HepG2 (cell line): ENCODE results near the gene SULT2B1. TPM values are rescaled to one million over a fixed set of nuclear protein-coding genes. Genes with fewer than 3 reads are reported as not detected.

Experiments used
- ESRRA ChIP-seq: sonication (generic); formaldehyde crosslinking; IDR thresholded peaks from 2 replicates; pipeline ENCODE4 v1.5.1; 2020; ENCODE audit warnings: mild to moderate bottlenecking, low read depth, missing genetic modification reagents
- HDAC2 ChIP-seq: sonication (generic); formaldehyde crosslinking; IDR thresholded peaks from 2 replicates; pipeline ENCODE4 v1.4.0; 2020; ENCODE audit warnings: missing genetic modification reagents
- HOXD1 ChIP-seq: sonication (generic); formaldehyde crosslinking; IDR thresholded peaks from 2 replicates; pipeline ENCODE4 v1.5.0; 2020; ENCODE audit warnings: missing genetic modification reagents
- RXRA ChIP-seq: sonication (generic); formaldehyde crosslinking; IDR thresholded peaks from 2 replicates; pipeline ENCODE4 v1.5.1; 2020; ENCODE audit warnings: missing genetic modification reagents
- SOX6 ChIP-seq, 2 experiments: fragments of 450-650 bp in 1 of 2; sonication (generic) in 1 of 2; formaldehyde crosslinking in 1 of 2; IDR thresholded peaks; 2 replicates each; pipeline versions ENCODE4 v1.4.0 to v1.6.1; 2017 to 2020; ENCODE audit warnings: antibody characterized with exemption in 1 of 2, mild to moderate bottlenecking in 1 of 2, missing genetic modification reagents in 1 of 2
- XBP1 ChIP-seq: sonication (generic); formaldehyde crosslinking; IDR thresholded peaks from 2 replicates; pipeline ENCODE4 v1.5.0; 2020; ENCODE audit warnings: missing genetic modification reagents
- ZFY ChIP-seq: sonication (generic); formaldehyde crosslinking; IDR thresholded peaks from 2 replicates; pipeline ENCODE4 v1.4.0; 2020; ENCODE audit warnings: missing genetic modification reagents
- polyA plus RNA-seq, 8 experiments: library from polyadenylated mRNA; depleted of rRNA in 3 of 8; stranded (reverse) in 7 of 8; unstranded in 1 of 8; fragments of >200 nt; fragmentation: Illumina TruSeq in 4 of 8; extraction: Trizol in 4 of 8; gene quantifications; 2 replicates each; pipeline versions ENCODE4 v1.2.1 to v1.2.3, GENCODE V29; 2011 to 2016; ENCODE audit warnings: low read depth in 4 of 8, missing spikeins in 1 of 8, mixed read lengths in 1 of 8; ENCODE audit not compliant: insufficient read depth in 1 of 8
- total RNA-seq, 5 experiments: library from RNA; depleted of rRNA; stranded (reverse); fragments of >200 nt; fragmentation: Illumina TruSeq; extraction: Trizol; gene quantifications; 2 replicates each; pipeline ENCODE4 v1.2.3, GENCODE V29; 2016; ENCODE audit warnings: low read depth in 1 of 5
- TF ChIP-seq, protein P1 (sequence below): sonication (generic); formaldehyde crosslinking; IDR thresholded peaks from 2 replicates; pipeline ENCODE4 v1.4.0; 2020; ENCODE audit warnings: missing genetic modification reagents, borderline replicate concordance
- TF ChIP-seq, protein P2 (sequence below): sonication (generic); formaldehyde crosslinking; IDR thresholded peaks from 2 replicates; pipeline ENCODE4 v1.5.0; 2020; ENCODE audit warnings: missing genetic modification reagents
- TF ChIP-seq, protein P3 (sequence below): sonication (generic); formaldehyde crosslinking; IDR thresholded peaks from 2 replicates; pipeline ENCODE4 v1.4.0; 2020; ENCODE audit warnings: missing genetic modification reagents, borderline replicate concordance
- TF ChIP-seq, protein P4 (sequence below): sonication (generic); formaldehyde crosslinking; IDR thresholded peaks from 2 replicates; pipeline ENCODE4 v1.4.0; 2020; ENCODE audit warnings: missing genetic modification reagents
- TF ChIP-seq, protein P5 (sequence below): IDR thresholded peaks from 2 replicates; pipeline ENCODE4 v1.6.1; 2018; ENCODE audit warnings: missing genetic modification reagents, mild to moderate bottlenecking, missing compliant biosample characterization
- TF ChIP-seq, protein P6 (sequence below): sonication (generic); formaldehyde crosslinking; IDR thresholded peaks from 2 replicates; pipeline ENCODE4 v1.4.0; 2020; ENCODE audit warnings: missing genetic modification reagents
- TF ChIP-seq, protein P7 (sequence below): sonication (generic); IDR thresholded peaks from 2 replicates; pipeline ENCODE4 v1.6.1; 2016; ENCODE audit warnings: low read depth, borderline replicate concordance
- TF ChIP-seq, protein P8 (sequence below): sonication (generic); formaldehyde crosslinking; IDR thresholded peaks from 2 replicates; pipeline ENCODE4 v1.4.0; 2020; ENCODE audit warnings: missing genetic modification reagents

The SULT2B1 gene
- total and polyA plus RNA-seq, 2 of the 13 experiments (the other 11 are each of a cell fraction or from before 2014, with no cell fraction given) = 0.13 TPM; not detected in 1

DNA sequence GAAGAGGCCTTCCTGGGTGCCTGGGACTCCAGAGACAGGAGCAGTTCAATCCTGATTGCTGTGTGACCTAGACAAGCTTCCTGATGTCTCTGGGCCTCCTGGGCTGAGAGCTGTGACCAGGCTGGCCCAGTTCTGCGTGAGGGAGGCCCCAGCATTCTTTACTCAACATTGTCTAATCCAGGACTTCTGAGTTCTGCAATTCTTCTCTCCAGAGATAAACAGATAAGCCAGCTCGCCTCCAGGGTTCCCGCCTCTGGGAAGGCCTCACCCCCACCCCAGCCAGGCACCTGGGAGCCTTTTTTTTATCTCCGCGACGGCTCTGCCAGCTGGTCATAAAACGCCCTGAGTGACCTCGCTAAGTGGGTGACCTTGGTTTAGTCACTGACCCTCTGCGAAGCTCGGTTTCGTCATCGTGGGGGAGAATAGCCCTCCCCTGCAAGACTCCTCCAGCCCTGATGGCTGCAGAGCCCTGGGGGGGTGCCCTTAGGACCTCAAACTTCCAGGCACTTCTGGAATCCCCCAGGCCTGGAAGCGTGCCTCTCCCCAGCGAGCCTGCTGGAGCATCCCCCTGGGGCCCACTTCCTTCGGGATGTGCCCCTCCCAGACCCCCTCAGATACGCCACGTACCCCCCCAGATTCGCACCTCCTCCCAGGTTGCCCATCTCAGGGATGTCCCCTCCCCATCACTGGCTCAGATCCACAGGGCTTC, 1.9 kb downstream of the SULT2B1 start (continued):
- TF ChIP-seq, protein P1, sequence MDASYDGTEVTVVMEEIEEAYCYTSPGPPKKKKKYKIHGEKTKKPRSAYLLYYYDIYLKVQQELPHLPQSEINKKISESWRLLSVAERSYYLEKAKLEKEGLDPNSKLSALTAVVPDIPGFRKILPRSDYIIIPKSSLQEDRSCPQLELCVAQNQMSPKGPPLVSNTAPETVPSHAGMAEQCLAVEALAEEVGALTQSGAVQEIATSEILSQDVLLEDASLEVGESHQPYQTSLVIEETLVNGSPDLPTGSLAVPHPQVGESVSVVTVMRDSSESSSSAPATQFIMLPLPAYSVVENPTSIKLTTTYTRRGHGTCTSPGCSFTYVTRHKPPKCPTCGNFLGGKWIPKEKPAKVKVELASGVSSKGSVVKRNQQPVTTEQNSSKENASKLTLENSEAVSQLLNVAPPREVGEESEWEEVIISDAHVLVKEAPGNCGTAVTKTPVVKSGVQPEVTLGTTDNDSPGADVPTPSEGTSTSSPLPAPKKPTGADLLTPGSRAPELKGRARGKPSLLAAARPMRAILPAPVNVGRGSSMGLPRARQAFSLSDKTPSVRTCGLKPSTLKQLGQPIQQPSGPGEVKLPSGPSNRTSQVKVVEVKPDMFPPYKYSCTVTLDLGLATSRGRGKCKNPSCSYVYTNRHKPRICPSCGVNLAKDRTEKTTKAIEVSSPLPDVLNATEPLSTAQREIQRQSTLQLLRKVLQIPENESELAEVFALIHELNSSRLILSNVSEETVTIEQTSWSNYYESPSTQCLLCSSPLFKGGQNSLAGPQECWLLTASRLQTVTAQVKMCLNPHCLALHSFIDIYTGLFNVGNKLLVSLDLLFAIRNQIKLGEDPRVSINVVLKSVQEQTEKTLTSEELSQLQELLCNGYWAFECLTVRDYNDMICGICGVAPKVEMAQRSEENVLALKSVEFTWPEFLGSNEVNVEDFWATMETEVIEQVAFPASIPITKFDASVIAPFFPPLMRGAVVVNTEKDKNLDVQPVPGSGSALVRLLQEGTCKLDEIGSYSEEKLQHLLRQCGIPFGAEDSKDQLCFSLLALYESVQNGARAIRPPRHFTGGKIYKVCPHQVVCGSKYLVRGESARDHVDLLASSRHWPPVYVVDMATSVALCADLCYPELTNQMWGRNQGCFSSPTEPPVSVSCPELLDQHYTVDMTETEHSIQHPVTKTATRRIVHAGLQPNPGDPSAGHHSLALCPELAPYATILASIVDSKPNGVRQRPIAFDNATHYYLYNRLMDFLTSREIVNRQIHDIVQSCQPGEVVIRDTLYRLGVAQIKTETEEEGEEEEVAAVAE (CRISPR knock-in tag) = 0 out of 2 replicates have a peak, but pooled peaks have one; percentile 49
- peak; percentile 79; the same call in 1 of the 2 replicates for TF ChIP-seq RXRA (CRISPR knock-in tag)
- TF ChIP-seq ESRRA = peak; percentile 83
- TF ChIP-seq, protein P2, sequence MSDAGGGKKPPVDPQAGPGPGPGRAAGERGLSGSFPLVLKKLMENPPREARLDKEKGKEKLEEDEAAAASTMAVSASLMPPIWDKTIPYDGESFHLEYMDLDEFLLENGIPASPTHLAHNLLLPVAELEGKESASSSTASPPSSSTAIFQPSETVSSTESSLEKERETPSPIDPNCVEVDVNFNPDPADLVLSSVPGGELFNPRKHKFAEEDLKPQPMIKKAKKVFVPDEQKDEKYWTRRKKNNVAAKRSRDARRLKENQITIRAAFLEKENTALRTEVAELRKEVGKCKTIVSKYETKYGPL (CRISPR knock-in tag) = no peak
- TF ChIP-seq, protein P3, sequence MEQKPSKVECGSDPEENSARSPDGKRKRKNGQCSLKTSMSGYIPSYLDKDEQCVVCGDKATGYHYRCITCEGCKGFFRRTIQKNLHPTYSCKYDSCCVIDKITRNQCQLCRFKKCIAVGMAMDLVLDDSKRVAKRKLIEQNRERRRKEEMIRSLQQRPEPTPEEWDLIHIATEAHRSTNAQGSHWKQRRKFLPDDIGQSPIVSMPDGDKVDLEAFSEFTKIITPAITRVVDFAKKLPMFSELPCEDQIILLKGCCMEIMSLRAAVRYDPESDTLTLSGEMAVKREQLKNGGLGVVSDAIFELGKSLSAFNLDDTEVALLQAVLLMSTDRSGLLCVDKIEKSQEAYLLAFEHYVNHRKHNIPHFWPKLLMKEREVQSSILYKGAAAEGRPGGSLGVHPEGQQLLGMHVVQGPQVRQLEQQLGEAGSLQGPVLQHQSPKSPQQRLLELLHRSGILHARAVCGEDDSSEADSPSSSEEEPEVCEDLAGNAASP (CRISPR knock-in tag) = peak; percentile 81; the same call in 1 of the 2 replicates
- peak; percentile 51; the same call in 1 of the 2 replicates for TF ChIP-seq HDAC2 (CRISPR knock-in tag)
- TF ChIP-seq, protein P4, sequence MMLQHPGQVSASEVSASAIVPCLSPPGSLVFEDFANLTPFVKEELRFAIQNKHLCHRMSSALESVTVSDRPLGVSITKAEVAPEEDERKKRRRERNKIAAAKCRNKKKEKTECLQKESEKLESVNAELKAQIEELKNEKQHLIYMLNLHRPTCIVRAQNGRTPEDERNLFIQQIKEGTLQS (CRISPR knock-in tag) = peak; percentile 90
- TF ChIP-seq, protein P5, sequence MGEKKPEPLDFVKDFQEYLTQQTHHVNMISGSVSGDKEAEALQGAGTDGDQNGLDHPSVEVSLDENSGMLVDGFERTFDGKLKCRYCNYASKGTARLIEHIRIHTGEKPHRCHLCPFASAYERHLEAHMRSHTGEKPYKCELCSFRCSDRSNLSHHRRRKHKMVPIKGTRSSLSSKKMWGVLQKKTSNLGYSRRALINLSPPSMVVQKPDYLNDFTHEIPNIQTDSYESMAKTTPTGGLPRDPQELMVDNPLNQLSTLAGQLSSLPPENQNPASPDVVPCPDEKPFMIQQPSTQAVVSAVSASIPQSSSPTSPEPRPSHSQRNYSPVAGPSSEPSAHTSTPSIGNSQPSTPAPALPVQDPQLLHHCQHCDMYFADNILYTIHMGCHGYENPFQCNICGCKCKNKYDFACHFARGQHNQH (CRISPR knock-in tag) = peak; percentile 37; the same call in 1 of the 2 replicates
- no peak for TF ChIP-seq SOX6 (IDR thresholded peaks at IDR 0.05)
- peak; percentile 24; the same call in 1 of the 2 replicates for TF ChIP-seq SOX6 (CRISPR knock-in tag; IDR thresholded peaks at IDR 0.05)
- TF ChIP-seq XBP1 = no peak
- no peak for TF ChIP-seq HOXD1 (CRISPR knock-in tag)
- TF ChIP-seq, protein P6, sequence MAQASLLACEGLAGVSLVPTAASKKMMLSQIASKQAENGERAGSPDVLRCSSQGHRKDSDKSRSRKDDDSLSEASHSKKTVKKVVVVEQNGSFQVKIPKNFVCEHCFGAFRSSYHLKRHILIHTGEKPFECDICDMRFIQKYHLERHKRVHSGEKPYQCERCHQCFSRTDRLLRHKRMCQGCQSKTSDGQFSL (CRISPR knock-in tag) = peak; percentile 76; the same call in 1 of the 2 replicates
- TF ChIP-seq, protein P7, sequence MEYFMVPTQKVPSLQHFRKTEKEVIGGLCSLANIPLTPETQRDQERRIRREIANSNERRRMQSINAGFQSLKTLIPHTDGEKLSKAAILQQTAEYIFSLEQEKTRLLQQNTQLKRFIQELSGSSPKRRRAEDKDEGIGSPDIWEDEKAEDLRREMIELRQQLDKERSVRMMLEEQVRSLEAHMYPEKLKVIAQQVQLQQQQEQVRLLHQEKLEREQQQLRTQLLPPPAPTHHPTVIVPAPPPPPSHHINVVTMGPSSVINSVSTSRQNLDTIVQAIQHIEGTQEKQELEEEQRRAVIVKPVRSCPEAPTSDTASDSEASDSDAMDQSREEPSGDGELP = peak; percentile 86
- TF ChIP-seq, protein P8, sequence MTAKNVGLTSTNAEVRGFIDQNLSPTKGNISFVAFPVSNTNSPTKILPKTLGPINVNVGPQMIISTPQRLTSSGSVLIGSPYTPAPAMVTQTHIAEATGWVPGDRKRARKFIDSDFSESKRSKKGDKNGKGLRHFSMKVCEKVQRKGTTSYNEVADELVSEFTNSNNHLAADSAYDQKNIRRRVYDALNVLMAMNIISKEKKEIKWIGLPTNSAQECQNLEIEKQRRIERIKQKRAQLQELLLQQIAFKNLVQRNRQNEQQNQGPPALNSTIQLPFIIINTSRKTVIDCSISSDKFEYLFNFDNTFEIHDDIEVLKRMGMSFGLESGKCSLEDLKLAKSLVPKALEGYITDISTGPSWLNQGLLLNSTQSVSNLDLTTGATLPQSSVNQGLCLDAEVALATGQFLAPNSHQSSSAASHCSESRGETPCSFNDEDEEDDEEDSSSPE (CRISPR knock-in tag) = peak; percentile 48; the same call in 1 of the 2 replicates
- TF ChIP-seq ZFY = peak; percentile 30; the same call in 1 of the 2 replicates
